Head of caudate nucleus (tissue), 42 donors: ENCODE data around the gene CNTN2.

Experiments used
- DNase-seq, 42 donors: peaks; one replicate each; pipeline versions ENCODE4 v3.0.0 to v3.0.0-alpha.2; 2020 to 2021; ENCODE audit warnings: mixed read lengths in 7 of 42
- intact Hi-C: fragments of 100-400 bp; cut with DNase I; formaldehyde crosslinking; loops from one replicate; pipeline ENCODE4 v1.15.0; 2022

Gene CNTN2

DNA sequence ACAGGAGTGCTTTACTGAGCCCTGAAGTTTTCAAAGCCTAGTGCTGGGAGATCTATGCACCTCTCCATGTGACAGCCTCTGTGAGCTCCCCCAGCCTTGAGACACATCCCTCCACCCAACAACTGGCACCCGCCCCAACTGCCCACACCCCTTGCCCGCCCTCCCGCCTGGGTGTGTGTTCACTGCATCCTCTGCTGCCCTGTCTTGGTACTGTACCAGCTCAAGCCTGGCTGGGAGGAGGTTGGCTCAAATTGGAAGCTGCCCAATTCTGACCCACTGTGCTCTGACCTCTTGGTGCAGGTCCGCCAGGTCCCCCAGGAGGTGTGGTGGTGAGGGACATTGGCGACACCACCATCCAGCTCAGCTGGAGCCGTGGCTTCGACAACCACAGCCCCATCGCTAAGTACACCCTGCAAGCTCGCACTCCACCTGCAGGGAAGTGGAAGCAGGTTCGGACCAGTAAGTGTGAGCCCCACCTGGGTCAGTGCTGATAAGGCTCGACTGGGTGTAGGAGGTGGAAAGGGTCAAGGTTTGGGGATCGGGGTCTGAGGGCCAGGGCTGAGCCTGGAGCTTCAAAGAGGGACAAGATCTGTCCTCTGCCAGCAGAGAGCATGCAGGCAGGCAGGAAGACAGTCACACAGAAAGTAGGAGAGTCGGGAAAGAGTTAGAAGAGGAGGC lies 23.3 kb downstream of the CNTN2 start:
- intact Hi-C loops = no loop called here
- peak in 12 of 42 donors; percentile 8 to 54 (median 26) for DNase-seq

DNA sequence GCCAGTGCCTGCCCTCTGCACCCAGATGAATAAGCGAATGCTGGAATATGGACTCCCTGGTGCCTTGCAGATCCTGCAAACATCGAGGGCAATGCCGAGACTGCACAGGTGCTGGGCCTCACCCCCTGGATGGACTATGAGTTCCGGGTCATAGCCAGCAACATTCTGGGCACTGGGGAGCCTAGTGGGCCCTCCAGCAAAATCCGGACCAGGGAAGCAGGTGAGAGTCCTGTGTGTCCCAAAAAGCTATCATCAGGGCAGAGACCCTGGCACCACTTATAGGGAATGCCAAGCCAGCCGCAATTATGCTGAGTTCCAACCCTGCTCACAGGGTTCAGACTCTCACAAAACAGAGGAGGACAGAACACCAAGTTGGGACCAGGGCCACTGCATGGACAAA lies 24.0 kb downstream of the CNTN2 start:
- intact Hi-C loops = no loop called here
- peak in 4 of 42 donors; percentile 5 to 40 (median 19) for DNase-seq

DNA sequence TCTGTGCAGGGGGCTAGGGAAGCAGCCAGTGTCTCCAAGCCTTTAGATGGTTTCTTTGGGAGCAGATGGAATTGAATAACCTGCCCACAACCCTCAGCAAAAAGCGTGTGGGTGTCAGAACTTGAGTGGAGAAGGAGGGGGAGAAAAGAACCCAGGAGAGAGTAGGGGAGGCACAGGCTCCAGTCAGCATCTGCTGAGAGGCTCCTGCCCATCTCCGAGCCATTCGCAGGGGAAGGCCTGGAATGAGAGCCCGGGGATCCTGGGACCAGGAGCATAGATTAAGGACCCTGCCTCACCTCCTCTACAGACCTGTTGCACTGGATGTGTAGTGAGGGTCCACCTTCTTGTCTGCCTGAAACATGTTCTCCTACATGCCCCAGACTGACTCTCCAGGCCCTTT lies 25.0 kb downstream of the CNTN2 start:
- DNase-seq = peak in 12 of 42 donors; percentile 24 to 74 (median 48)
- intact Hi-C loops = no loop called here

DNA sequence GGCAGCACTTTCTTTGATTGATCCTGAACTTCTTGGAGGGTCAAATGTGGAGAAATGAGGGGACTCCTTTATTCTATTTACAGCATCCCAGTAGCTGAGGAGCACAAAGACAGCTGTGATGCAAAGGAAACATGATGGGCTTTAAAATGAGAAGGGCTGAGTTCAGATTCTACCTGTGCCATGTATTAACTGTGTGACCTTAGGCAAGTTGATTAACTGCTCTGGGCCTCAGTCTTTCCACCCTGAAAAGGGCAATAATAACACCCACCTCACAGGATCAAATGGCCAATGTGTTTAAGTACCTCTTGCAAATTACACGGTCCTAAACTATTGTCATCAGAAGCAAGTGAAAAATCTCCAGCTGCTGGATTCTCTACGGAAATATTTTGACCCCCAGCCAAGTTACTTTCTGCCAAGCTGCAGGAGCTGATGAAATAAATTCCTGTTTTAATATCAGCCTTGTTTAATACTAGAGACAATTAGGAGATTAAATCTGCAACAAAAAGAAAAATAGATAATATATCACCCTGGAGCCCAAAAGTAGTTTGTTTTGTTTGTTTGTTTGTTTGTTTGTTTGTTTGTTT lies 25.5 kb downstream of the CNTN2 start:
- intact Hi-C loops = no loop called here
- no peak for DNase-seq

DNA sequence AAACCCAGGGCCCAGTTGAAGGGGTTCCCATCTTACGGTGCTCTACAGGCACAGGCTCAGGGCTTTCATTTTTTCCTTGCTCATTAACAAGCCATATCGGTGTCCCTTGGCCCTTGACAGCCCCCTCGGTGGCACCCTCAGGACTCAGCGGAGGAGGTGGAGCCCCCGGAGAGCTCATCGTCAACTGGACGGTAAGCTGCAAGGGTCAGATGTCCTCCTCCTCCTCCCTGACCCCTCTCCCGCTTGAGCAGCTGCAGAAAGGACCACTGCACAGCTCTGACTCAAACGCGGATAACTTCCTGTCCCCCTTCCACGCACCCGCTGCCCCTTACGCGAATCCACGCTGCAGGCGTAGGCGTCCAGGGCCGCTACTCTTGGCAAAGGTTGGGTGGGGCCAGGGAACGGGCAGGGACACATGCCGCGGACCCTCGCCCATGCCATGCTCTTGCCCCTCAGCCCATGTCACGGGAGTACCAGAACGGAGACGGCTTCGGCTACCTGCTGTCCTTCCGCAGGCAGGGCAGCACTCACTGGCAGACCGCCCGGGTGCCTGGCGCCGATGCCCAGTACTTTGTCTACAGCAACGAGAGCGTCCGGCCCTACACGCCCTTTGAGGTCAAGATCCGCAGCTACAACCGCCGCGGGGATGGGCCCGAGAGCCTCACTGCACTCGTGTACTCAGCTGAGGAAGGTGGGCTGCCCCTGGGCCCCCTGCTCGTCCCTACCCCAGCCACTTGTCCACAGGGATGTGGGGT lies 26.5 kb downstream of the CNTN2 start:
- peak in 4 of 42 donors; percentile 7 to 42 (median 12) for DNase-seq
- intact Hi-C loops = no loop called here

DNA sequence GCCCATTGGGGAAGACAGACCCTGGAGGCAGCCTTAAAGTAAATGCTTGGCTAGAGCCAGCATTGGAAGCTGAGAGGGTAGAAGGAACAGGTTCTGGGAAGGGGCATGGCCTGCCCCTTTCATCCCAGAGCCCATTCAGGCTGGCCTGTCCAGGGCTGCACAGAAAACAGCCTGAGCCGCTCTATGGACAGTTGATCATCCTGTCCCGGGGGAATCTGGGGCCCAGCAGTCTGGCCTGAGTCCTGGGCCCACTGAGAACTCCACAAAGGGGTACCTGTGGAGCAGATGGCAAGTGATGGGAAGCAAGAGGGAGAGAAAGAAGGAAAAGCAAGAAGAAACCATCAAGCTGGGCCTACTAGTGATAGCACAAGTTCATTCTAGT lies 28.0 kb downstream of the CNTN2 start:
- intact Hi-C loops = no loop called here
- DNase-seq = no peak

DNA sequence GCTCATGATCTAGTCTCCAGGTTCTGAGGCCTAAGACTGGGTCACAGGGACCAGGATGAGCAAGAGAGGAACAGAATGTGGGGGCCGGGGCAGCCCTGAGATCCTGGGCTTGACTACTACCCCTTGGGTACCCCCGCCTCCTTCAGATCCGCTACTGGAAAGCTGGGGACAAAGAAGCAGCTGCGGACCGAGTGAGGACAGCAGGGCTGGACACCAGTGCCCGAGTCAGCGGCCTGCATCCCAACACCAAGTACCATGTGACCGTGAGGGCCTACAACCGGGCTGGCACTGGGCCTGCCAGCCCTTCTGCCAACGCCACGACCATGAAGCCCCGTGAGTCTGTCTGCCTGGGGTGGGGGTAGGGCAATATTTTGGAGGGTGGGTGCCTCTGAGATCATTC lies 28.8 kb downstream of the CNTN2 start:
- DNase-seq = peak in 19 of 42 donors; percentile 39 to 84 (median 63)
- intact Hi-C loops = no loop called here

DNA sequence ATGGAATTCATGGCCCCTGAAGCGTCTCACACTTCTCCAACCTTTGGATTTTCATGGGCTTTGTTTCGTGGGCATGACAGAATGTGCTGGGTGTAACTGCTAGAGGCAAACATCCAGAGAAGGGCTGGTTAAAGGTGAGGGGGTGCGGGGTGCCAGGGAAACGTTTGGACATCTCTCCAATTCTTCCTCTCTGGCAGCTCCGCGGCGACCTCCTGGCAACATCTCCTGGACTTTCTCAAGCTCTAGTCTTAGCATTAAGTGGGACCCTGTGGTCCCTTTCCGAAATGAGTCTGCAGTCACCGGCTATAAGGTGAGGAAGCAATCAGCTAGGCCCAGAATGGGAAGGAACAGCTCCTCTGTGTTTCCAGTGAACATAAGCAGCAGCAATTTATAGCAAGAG lies 29.3 kb downstream of the CNTN2 start:
- intact Hi-C loops = no loop called here
- DNase-seq = peak in 1 of 42 donors; percentile 7

DNA sequence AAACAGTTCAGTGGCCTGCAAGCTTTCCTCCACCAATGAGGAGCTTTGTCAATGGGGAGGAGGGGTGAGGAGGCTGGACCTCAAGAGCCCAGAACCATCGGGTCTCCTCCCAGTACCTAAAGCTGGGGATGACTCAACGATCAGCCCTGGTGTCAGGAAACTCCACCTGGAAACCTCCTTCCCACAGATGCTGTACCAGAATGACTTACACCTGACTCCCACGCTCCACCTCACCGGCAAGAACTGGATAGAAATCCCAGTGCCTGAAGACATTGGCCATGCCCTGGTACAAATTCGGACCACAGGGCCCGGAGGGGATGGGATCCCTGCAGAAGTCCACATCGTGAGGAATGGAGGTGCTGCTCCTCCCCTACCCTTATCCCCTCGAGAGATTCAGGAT lies 29.9 kb downstream of the CNTN2 start:
- peak in 34 of 42 donors; percentile 38 to 91 (median 70) for DNase-seq
- intact Hi-C loops = no loop called here

DNA sequence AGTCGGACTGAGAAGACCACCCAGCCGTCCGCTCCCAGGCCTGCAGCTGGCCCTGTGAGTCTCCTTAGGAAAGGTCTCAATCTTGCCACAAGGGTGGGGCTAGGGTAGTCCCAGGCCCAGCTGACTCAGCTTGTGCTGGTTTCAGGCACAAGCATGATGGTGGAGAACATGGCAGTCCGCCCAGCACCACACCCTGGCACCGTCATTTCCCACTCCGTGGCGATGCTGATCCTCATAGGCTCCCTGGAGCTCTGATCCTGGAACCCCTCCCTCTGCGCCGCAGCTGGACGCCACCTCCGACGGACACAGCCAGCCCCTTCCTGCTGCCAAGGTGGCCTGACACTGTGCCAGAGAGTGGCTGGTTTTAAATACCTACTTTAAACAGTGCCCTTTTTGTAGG lies 30.5 kb downstream of the CNTN2 start:
- peak in 4 of 42 donors; percentile 9 to 50 (median 26) for DNase-seq
- intact Hi-C loops = no loop called here

DNA sequence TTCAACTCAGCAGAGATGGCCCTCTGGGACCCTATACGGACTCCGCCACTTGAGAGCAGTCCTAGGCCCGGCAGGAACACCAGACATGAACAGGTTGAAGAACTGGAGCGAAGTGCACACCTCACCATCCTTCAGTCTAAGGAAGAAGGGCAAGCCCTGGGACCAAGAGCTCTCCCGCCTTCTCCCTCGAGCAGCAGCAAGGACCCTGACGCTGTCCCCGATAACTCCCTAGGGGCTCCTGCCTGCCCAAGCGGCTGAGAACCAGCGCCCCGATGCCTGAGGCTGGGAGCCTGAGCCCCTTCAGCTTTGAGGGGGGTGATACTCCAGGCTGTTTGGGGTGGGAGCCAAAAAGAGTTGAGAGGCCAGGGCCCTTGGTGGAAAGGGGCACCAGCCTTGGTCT lies 31.1 kb downstream of the CNTN2 start:
- intact Hi-C loops = no loop called here
- DNase-seq = peak in 1 of 42 donors; percentile 10

DNA sequence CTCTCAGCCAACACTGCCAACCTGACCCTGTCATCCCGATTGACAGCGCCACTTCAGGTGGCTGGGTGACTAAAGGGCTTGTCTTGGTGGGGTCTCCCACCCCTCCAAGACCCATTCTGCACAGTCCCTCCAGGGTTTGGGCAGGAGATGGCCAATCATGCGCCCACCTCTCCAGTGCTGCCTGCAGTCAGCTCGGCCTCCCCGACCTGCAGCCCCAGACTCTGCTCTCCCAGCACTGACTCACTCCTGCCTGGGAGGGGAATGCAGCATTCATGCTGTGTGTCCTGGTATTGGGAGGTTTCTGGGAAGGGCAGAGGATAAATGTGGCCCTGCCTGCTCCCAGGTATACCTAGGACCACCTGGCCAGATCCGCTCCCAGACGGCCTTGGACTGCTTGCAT lies 31.5 kb downstream of the CNTN2 start:
- DNase-seq = no peak
- intact Hi-C loops = no loop called here

DNA sequence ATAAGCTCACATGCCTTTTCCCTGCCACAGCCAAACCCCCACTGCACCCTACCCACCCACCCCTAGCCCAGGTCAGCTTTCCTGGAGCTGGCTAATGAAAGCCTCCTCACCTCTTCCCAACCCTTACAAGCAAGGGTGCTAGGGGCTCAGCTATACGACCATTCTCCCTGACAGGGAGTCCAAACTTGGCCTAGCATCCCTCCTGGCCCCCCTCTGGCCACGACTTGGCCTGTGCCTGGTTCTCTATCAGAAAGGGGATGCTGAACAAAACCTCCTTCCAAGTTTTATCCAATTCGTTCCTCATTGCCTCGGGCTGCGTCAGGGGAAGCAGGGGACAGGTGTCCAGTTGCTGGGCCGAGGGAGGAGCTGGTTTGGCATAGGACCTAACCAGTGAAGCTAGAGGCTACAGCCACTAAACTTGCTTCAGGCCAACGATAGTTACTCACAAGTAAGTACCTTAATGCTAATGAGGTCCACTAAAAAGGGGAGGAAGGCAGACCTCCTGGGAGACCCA lies 32.7 kb downstream of the CNTN2 start:
- intact Hi-C loops = no loop called here
- DNase-seq = no peak

DNA sequence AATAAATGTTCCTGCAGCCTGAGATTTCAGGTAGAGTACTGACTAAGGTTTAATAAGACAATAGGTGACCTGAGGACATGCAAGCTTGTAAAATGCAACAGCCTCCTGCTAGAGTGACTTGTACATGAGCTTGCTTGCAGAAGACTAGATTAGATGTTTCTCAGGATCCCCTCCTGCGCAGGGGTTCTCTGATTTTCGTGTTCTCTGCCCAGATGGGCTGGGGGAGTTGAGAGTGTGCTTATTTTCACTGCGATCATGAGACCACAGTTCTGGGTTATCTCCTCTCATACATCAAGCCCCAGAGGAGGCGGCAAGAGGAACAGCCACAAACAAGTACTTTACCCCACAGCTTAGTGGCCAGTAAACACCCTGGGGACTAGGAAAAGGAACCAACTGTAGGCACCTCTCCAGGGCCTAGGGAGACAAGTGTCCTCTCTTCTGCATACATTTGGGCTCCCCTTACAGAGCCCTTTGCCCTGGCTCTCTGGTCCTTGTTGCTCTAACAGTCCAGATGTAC lies 33.3 kb downstream of the CNTN2 start:
- intact Hi-C loops = no loop called here
- DNase-seq = peak in 2 of 42 donors; percentile 12 to 45

DNA sequence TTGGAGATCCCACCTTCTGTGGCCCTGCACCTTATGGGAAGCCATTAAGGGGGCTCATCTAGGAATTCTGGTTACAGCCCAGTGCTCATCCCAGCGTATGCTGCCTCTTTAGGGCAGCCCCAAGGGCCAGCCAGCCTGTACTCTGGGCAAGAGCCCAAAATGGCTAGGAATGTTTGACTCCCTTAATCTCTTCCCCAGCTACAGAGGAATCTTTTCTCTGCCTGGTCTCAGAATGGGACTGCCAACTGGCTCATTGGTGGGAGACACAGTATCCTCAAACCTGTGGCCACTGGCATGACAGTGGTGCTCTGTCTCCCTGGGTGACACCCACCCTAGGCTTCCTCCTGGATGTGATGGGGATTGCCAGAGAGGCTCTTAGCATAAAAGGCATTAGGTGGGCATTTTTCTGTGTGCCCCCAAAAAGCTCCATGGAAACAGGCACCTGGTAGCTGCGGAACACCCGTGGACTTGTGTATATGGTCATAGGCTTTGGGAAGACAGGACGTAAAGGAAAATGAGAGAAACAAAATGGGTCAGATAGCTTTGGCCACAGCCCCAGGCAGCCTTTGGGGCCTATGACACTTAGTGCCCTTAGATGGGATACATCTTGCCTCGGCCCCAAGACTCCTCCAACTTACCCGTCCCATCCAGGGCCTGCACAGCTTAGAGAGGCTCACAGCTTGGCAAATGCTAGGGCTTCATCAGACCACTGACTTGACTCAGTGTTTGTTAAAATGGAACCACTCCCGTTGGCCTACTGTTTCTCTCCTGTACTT lies 34.3 kb downstream of the CNTN2 start:
- peak in 4 of 42 donors; percentile 17 to 48 (median 26) for DNase-seq
- intact Hi-C loops = no loop called here

DNA sequence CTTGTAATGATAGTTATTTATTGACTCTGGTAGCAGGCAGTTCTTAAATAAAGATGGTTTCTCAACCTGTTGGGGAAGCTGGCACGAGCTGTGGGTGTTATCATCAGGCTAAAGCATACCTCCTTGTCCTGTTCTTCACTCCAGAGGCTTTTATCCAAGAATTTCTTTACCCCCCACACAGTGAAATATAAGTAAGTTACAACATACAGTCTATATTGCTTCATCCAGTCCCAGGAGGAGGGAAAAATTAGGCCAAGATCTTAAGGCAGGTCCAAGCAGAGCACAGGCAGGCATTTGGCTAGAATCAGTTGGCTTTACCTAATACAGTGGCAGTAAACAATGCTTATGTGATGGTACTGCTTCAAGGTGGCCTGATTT lies 34.9 kb downstream of the CNTN2 start:
- intact Hi-C loops = no loop called here
- no peak for DNase-seq

DNA sequence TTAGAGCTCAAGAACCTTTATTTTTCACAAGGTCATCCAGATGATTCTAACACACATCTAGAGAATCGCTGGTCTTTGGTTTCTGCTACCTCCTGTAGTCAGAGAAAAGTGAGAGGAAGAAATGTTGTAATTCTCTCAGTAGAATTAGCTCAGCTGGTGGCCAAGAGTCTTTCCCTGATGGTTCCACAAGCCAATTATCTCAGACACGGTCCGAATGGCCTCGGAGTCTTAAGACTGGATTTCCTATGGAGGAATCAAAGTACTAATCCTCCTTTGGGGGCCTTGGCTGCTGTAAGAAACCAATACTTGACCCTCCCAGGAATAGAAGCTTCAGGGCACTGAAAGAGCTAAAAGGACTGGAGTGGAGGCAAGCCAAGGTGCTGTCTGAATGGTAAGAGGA lies 39.4 kb downstream of the CNTN2 start:
- intact Hi-C loops = no loop called here
- no peak for DNase-seq

DNA sequence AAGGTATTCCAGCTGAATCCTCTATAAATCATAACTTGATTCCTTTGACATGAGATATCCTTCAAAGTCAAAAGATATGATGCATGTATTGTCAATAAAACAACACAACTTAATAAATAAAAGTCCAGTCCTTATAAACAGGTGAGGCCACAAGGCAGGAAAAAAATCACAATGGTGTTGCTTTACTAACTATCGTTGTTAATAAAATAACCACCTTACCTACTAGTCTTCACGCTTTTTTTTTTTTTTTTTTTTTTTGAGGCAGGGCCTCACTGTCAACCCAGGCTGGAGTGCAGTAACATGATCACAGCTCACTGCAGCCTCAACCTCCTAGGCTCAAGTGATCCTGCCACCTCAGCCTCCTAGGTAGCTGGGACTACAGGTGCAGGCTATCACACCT lies 41.3 kb downstream of the CNTN2 start, which contains the start of gene TMEM81:
TMEM81 (minus strand) TSS at position 101 of the 400 bp plus-strand sequence. CDS start 140 bp downstream, outside the sequence.
- DNase-seq = no peak
- intact Hi-C loops = no loop called here

DNA sequence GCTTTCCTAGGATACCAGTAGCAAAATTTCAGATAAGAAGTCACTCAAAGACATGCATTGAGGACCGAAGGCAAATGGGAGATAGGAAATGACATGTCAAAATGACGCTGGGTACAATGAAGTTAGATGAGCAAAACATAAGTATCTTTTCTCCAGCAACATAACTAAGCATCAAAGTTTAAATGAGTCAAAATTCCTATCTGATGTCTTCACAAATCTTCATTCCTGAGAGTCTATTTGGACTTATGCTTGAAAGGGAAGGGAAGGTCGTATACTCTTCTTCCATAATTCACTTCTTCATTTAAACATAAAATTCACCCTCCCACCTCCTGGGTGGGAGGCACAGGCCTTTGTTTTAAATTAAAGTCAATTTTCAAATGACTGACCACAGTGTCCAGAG lies 45.3 kb downstream of the CNTN2 start:
- DNase-seq = no peak
- intact Hi-C loops = no loop called here
